Activated gamma-delta T cell (primary cell): Measurements from ENCODE around the gene USP49.
"Not testable (repeated sequence)": the region's sequence is repeated elsewhere in the genome, so short reads cannot be mapped to it uniquely, and the experiment has no call there.

Experiments
- DNase-seq: peaks from one replicate; lab custom pipeline; 2025; lab: John Stamatoyannopoulos, UW

Gene USP49

DNA sequence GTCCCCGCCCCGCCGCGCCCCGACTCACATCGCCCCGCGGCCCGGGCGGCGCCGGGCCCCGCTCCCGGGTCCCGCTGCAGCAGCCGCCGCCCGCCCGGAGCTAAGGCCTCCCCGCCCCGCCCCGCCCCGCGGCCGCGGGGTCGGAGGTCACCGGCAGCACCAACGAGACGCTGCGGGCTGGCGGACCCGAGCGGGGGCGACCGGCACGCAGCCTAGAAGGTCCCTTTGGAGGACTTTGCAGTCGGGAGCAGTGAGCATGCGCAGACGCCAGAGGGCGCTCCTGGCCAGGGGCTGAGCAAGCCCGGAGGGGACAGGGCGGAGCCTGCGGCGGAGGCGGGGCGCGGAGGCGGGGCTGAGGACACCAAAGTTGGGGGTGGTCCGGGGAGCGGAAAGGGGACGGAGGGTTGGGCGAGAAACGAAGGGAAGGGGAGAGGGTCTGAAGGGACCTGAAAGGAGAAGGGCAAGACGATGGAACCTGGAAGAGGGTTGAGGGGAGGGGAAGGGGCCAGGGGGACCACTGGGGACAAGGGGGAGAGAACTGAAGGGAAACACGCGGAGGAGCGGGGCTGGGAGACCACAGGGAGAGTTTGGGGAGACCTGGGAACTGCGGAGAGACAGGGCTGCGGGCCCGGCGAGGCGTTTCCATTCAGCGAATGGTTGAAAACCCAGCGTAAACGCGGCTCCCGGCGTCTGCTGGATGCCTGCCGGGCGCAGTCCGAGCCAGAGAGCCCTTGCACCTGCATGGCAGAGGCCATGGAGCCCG, 115.2 kb downstream of the USP49 start, which contains the start of gene FRS3:
Gene FRS3 (minus strand): TSS at position 113 of the 763 bp plus-strand sequence. CDS start 2,913 bp downstream, outside the sequence.
- DNase-seq, result peak; percentile 97

DNA sequence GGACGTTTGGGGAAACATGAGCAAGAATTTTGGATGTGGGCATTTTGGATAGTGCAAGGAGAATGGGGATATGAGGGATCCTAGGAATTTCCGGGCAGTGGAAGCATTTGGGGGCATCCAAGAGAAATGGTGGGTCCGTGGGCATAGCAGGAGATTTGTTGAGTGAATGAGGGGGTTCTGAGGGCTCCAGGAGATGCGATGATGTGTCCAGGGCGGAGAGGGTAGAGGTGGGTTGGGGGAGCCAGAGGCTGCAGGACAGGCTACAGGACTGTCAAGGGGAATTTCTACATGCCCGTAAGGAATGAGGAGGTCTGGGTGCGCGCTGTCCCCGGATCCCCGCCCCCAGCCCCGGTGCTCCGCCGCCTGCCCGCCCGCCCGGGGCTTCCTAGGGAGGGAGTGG, 115.8 kb downstream of the USP49 start:
- no peak for DNase-seq

DNA sequence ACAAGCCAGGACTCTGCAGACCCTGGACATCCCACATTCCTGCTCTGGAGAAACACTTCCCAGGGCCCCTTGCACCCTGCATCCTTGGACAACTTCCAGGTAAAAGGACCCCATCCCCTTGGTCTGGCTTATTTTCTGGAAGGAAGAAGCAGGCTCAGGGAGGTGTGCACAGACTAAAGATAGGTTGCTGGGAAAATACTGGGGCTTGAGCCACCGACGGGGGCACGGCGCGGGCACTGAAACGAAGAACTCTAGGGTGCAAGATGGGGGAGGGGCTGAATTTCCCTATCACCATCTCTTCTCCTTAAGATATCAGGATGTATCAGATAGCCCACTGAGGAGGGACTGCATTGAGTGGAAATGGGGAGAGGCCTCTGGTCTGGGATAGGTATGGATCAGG, 116.3 kb downstream of the USP49 start:
- no peak for DNase-seq

DNA sequence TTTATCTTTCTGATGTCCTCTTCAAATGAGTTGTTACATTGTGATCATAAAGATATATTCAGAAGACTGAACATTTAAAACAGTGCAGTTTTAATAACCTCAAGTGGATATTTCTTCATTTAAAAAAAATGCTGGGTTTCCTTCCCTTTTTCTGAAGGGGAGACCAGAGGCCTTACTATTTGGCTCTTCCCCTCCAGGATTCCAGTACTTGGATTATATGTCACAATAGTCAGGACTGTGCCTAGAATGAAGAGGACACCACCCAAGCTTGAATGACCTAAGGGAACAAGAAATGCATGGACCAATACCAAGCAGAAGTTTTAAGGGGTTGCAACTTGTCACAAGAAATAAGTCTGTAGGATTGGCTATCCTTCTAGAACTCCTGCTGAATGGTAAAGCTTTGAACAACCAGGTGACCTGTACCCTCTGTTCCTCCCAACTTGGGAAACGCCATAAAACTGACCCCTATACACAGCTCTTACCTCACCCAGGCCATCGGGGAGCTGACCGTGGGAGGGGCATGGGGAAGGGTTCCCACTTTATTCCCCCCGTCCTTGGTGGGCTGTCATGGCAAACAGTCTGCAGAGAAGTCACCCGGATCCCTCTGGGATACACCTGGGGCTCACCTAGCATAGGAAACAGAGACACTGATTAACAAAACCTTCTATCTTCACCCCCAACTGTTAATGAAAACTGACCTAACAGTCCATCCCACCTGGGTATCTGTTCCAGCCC, 117.5 kb downstream of the USP49 start:
- no peak for DNase-seq

DNA sequence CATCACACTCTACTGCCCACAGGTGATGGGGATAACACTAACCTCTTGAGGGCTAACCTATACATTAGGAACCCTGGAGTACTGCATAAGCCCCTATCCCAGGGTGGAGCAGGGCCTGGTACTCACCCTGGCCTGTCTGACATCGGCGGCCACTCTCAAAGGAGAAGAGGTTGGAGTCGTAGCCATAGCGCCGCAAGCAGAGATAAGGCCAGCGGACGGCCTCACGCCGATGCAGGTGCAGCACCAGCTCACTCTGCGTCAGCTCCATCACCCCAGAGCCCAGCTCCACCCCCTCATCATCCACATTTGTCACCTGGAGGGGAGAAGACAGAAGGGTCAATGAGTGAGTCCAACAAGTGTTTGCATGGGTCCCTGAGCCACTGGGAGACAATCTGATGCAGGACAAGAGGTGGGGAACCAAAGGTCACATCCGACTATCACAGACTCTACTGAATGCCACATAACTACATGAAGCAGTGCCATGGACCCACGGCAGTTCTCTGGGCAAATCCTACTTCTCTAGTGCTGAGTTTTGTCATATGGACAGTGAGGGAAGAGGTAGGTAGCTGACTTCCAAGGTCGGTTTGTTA, 119.8 kb downstream of the USP49 start:
- no peak for DNase-seq

DNA sequence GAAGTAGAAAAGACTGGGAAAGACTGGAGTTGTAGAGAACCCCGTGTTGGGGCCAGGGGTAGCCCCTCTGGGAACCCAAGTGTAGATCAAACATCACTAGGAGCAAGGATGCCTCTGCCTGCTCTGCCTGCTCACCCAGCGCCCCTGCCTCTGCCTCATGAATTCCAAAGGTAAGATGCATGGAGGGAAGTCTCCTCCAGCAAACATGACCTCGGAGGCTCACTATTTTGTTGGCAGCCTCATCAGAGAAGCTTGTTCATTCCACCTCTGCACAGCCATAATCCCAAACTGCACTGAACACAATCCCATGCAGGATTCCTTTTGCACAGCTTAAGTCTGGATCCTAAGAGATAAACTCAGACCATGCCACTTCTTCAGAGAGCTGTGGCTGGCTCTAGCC, 120.3 kb downstream of the USP49 start:
- DNase-seq, result no peak

DNA sequence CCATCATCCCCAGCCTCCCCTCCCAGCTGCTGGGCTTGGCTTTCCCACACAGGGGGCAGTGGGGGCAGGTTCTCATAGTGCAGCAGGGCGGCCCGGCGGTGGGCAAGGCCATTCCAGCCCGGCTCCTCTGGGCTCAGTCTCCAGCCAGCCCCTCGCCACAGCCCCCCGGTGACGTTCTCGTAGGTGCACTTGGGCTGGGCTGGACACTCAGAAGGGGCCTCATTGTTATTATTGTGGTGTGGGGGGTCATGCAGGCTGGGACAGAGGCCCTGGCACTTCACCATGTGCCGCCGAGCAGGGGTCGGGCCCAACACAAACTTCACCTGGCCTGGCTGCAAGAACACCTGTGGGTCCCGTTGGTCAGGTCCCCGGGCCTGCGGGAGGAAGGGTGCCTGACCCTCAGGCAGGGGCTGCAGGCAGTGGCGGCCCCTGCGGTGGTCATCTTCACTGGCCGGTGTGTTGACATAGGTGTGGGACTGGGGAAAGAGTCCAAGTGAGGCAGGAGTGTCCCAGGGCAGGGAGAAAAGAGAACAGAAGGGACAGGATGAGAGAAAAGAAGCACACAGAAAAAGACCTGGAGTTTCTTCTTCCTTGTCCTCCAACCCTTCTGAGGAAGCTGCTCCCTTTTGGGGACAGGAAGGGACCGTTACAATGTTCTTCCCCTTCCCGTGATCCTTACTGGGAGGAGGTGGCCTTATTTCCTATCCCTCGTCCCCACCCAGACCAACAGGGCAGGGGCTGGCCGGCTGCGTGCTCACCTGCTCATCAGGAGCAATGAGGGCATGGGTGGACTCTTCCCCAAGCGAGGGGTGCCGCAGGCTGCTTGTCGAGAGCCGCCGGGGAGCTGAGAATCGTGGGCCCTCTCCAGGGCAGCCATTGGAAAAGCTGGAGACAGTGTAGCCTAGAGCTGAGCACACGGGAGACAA, 123.9 kb downstream of the USP49 start:
- DNase-seq, result no peak

DNA sequence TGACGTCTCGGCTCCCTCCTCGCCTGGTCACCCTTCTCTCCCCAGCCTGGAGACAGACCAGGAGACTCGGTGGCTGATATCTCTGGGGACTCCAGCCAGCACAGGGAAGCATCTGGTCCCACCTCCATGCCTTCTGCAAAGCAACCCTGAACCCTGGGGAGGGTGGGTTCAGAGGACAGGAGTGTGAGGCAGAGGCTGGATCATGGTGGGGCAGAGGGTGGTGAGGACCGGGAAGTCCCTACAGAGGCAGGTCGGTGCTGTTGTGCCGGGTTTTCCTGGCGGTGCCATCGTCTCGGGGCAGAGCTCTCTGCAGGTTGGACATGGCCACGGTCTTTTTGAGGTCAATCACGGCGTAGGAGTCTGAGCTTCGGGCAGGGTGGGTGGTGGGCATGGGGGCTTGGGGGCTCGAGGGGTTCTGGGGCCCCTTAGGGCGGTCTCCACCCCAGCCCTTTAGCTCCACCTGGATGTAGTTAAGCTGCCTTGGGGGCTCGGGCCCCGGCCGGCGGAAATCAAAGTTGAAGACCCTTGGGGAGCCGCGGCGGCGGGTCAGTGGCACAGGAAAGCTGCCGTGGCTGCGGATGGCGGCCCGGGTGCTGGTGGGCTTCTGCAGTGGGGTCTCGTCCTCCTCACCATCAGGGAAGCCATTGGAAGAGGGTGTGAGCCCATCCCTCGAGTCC, 124.7 kb downstream of the USP49 start:
- no peak for DNase-seq

DNA sequence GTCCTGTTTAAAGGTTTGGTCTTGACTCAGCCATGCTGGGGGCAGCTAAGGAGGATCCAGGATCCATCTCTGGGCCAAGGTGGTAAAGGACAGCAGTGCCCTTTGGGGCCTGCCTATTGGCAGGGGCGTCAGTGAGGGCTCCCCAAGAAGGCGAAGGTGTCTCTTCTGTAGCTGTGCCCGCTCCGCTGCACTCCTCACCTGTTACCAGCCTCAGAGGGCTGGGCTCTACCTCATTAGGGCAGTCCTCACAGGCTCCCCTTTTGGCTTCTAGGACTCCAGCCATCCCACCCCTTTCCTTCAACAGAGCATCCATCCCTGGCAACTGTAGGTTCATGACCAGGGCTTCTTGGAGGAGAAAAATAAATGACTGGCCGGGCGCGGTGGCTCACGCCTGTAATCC, 125.8 kb downstream of the USP49 start:
- DNase-seq, result no peak

DNA sequence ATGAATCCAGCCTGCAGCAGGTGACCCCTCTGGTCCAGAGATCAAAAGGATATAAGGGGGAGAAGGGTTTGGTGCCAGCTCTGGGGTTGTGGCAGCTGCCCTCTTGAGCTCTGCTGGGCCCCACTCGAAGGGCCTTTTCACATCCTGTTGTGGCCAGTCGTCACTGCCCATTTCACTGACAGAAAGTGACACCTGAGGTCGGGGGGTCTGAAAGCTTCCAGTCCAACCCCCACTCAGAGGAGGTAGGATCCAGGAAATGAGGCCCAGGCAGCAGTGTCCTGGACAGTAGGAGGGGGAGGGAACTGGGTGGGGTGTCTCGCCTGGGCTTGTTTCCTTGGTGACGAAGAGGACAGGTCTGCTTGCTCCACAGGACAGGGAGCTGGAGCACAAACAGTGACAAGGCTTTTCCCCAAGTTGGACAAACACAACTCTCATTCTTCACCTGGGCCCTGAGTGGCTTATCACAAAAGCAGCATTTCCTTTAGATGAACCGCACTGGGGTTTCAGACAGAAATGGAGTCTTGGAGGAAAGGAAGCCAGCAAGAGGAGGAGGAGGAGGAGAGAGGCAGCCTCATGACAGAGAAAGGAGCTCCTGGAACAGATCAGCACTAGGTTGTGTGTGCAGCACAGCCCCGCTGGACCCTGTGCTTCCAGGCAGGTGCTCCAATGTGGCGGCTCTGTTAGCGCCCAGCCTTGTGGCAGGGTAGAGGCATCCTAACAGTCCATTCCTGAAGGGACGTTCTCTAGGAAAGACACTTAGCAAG, 126.4 kb downstream of the USP49 start:
- DNase-seq, result no peak

DNA sequence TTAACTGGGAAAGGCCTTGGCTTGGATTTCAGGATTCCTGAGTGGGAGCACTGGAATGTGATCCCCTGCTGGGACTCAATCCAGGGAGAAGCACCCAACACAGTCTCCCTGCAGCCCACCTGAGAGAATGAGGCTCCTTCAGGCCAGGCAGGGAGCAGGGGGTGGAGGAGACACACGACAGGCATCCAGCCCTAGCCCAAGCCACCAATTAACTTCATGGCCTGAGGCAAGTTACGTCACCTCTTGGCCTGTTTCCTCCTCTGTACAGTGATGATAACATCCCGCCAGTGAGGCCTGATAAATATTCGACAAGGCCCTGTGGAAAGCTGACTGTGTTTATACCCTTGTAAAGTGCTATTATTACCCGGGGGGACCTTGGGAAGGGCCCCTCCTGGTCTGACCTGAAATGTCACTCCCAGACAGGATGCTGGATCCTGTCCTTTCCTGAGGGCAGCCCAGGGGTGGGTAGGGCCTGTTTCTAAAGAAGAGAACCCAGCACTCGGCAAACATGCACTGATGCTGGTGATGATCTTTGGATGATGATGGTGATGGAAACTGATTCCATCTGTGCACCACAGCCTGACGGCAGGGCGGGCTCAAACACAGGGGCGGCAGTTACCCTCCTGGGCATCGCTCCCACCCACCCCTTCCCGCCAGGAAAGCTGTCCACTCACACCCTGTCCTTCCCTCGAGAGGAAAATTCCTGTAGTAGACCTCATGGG, 127.9 kb downstream of the USP49 start:
- DNase-seq, result no peak

DNA sequence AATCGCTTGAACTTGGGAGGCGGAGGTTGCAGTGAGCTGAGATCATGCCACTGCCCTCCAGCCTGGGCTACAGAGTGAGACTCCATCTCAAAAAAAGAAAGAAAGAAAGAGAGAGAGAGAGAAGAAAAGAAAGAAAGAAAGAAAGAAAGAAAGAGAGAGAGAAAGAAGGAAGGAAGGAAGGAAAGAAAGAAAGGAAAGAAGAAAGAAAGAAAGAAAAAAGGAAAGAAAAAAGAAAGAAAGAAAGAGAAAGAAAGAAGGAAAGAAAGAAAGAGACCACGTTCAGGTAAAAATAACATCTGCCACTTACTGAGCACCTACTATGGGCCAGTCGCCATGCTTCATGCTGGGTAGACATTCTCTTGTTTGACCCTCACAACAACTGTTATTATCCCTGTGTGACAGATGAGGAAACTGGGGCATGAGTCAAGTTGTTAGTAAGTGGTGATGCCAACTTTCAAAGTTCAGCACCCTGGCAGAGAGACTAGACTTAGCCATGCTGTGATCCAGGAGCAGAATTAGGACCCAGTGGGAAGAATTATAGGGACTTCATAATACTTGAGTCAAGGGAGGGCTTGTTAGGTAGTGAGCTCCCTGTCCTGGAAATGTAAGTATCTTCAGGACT, 129.0 kb downstream of the USP49 start:
- not testable (repeated sequence) for DNase-seq

DNA sequence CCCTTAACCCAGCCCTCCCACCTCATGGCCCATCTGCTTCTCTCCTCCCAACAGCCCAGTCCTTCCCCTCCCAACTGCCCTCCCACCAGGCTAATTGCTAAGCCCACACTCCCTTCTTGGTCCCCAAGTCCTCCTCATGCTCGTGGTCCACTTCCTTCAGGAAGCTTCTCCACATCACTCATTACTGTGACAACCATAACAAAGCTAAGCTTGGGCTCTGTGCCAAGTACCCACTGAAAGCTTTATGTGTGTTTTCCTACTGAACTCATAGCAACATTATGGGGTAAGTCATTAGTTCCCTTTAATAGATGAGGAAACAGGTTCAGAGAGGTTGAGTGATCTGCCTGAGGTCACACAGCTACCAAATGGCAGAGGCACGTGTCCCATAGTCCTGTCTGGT, 131.7 kb downstream of the USP49 start:
- DNase-seq, result no peak

DNA sequence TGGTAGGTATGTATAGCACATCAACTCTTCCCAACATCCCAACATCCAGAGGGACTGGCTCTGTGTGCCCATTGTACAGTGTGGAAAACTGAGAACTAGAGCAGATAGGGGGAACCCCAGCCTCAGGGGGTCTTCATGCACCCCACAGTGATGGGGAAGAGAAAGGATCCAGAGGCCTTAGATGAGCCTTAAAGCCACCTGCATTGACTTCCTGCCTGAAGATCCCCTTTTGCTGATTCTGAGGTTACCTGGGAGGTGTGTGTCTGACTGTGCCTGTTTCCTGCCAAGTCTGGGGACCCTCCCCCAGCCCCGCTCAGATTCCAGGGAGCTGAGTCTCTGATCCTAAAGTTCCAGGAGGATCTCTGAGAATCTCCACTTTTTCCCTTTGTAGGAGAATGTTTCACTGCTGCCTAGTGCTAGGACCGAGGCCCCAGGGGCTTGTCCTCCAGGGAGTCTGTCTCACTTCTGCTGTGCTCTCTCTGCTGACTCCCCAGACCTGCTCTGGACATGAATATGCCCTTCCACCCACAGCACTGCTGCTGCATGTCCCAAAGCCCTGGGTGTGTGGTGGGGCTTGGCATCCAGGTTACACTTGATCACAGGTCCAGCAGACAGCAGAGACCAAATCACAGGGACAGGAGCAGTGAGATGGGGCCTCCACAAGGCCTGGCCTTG, 135.1 kb downstream of the USP49 start:
- no peak for DNase-seq

DNA sequence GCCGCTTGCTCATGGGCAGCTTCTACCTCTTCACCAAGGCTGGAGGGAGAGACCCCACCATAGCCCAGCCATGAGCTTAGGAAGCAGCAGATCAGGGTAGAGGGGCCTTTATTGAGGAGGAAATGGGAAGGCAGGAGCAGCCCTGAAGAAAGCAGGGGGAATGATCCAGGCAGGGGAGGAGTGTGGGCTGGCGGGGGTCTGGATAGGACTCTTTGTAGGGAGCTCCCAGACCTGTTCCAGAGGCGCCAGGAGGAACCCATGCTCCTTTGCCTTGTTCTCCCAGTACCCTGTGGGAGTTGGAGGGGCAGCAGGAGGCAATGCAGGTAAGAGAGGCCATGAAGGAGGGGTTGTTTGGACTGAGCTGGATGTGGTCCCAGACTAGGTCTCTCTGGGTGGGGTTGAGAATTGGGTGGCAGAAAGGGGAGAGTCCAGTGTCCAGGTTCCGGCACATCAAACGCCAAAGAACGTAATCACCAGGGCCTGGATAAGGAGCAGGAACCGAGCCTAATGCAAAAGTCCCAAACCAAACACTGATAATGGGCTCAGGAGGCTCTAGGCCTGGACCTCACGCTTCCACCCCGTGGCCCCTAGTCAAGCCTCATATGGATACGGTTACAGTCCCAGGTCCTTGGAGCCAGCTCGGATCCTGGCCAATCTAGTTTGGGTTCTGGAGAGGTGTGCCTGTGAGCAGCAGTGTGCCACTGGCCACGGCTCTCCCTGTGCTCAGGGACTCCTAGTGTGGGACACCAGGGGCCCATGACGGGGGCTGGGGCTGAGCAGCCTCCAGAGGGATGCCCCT, 135.9 kb downstream of the USP49 start:
- no peak for DNase-seq

DNA sequence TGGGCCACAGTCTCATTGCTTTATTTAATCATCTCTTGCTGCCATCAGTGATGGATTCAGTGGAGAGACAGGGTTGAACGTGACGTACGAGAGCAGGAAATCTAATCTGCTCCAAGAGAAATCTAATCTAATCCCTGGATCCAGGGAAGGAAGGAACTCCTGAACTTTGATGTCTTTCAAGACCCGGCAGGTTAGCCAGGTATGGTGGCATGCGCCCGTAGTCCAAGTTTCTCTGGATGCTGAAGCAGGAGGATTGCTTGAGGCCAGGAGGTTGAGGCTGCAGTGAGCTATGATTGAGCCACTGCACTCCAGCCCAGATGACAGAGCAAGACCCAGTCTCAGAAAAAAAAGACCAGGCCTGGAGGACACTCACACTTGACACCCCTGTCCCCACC, 136.5 kb downstream of the USP49 start:
- DNase-seq, result no peak

DNA sequence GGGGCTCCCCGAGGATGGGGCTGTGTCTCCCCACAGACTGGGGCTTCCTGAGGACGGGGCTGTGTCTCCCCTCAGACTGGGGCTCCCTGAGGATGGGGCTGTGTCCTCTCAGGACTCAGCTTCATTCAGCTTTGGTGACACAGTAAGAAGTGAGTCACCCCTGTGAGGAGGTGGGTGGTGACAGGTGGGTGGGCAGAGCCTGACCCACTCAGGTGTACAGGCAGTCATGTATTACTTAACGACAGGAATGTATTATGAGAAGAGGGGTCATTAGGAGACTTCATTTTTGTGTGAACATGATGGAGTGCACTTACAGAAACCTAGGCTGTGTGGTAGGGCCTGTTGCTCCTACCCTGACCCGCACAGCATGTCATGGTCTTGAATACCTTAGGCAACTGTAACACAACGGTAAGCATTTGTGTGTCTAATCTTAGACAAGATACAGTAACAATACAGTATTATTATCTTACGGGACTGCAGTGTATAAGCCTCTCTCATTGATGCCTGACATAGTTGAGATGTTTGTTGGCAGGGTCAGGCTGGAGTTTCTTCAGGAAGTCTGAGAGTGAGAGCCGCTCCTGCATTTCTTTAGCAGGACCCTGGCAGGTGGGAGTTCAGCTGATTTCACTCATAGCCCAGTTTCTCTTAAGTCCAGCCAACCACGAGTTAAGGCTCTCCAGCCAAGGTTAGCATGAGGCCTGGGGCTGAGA, 137.1 kb downstream of the USP49 start:
- no peak for DNase-seq
